ENCODE results near the gene SLC37A1.

The SLC37A1 gene

GRCh38 chr21:42592156-42592820, 78.6 kb downstream of the SLC37A1 start:
- peak overlapping the region in 1 of 2 donors; percentile 10 for H3K27ac Mint-ChIP-seq
- H3K4me1 Mint-ChIP-seq (ENCODE audit: low read depth in 2 of 2), result peaks cover 0 to 7% of the 10 kb centered on the region in 2 donors
- no peaks in the 10 kb centered on the region for H3K36me3 Mint-ChIP-seq (ENCODE audit: insufficient read depth)
- ATAC-seq (replicated peaks), result no peak
- peaks cover 26 to 37% of the 10 kb centered on the region in 2 donors for H3K27me3 Mint-ChIP-seq
- DNase-seq, result no peak
- no peaks in the 10 kb centered on the region for H3K9me3 Mint-ChIP-seq
- H3K4me3 Mint-ChIP-seq, result no peak overlapping the region

GRCh38 chr21:42593007-42593814, 79.6 kb downstream of the SLC37A1 start:
- no peak overlapping the region for H3K27ac Mint-ChIP-seq
- ATAC-seq (replicated peaks), result peak; percentile 82
- H3K36me3 Mint-ChIP-seq (ENCODE audit: insufficient read depth), result no peaks in the 10 kb centered on the region
- no peaks in the 10 kb centered on the region for H3K9me3 Mint-ChIP-seq
- peaks cover 0 to 7% of the 10 kb centered on the region in 2 donors for H3K4me1 Mint-ChIP-seq (ENCODE audit: low read depth in 2 of 2)
- peak; percentile 42 to 46 (median 44) for DNase-seq
- peaks cover 35 to 46% of the 10 kb centered on the region in 2 donors for H3K27me3 Mint-ChIP-seq
- no peak overlapping the region for H3K4me3 Mint-ChIP-seq

- ATAC-seq (replicated peaks), result no peak
- no peak overlapping the region for H3K27ac Mint-ChIP-seq
- H3K4me3 Mint-ChIP-seq, result no peak overlapping the region
- no peak for DNase-seq
- no peaks in the 10 kb centered on the region for H3K9me3 Mint-ChIP-seq
- H3K27me3 Mint-ChIP-seq, result peaks cover 49 to 62% of the 10 kb centered on the region in 2 donors
- H3K4me1 Mint-ChIP-seq (ENCODE audit: low read depth in 2 of 2), result peaks cover 0 to 7% of the 10 kb centered on the region in 2 donors
- H3K36me3 Mint-ChIP-seq (ENCODE audit: insufficient read depth), result no peaks in the 10 kb centered on the region
Observed at GRCh38 chr21:42594616-42595282, 81.1 kb downstream of the SLC37A1 start.

GRCh38 chr21:42595283-42596187, 81.9 kb downstream of the SLC37A1 start:
- Mint-ChIP-seq H3K4me3 (no peak overlapping the region), H3K27ac (peak overlapping the region in 1 of 2 donors; percentile 41), H3K9me3 (no peaks in the 10 kb centered on the region), H3K27me3 (peaks cover 57 to 70% of the 10 kb centered on the region in 2 donors), H3K36me3 (ENCODE audit: insufficient read depth) (no peaks in the 10 kb centered on the region), H3K4me1 (ENCODE audit: low read depth in 2 of 2) (peaks cover 0 to 7% of the 10 kb centered on the region in 2 donors)
- ATAC-seq (replicated peaks) (no peak), DNase-seq (no peak)

GRCh38 chr21:42596657-42597056, 83.0 kb downstream of the SLC37A1 start:
- H3K27ac Mint-ChIP-seq, result no peak overlapping the region
- DNase-seq (no peak), ATAC-seq (replicated peaks) (no peak)
- H3K4me3 Mint-ChIP-seq, result no peak overlapping the region
- no peaks in the 10 kb centered on the region for H3K36me3 Mint-ChIP-seq (ENCODE audit: insufficient read depth)
- peaks cover 0 to 4% of the 10 kb centered on the region in 2 donors for H3K4me1 Mint-ChIP-seq (ENCODE audit: low read depth in 2 of 2)
- H3K27me3 Mint-ChIP-seq, result peaks cover 62 to 74% of the 10 kb centered on the region in 2 donors
- no peaks in the 10 kb centered on the region for H3K9me3 Mint-ChIP-seq

- H3K27ac Mint-ChIP-seq, result peak overlapping the region in 1 of 2 donors; percentile 51
- peaks cover 0 to under 1% of the 10 kb centered on the region in 2 donors for H3K4me1 Mint-ChIP-seq (ENCODE audit: low read depth in 2 of 2)
- DNase-seq (no peak), ATAC-seq (replicated peaks) (no peak)
- H3K4me3 Mint-ChIP-seq, result no peak overlapping the region
- H3K27me3 Mint-ChIP-seq, result peaks cover 57 to 72% of the 10 kb centered on the region in 2 donors
- no peaks in the 10 kb centered on the region for H3K36me3 Mint-ChIP-seq (ENCODE audit: insufficient read depth)
- H3K9me3 Mint-ChIP-seq, result no peaks in the 10 kb centered on the region
Observed at GRCh38 chr21:42597487-42598158, 84.0 kb downstream of the SLC37A1 start.

GRCh38 chr21:42598159-42598735, 84.6 kb downstream of the SLC37A1 start:
- ATAC-seq (replicated peaks) (no peak), DNase-seq (no peak)
- Mint-ChIP-seq H3K9me3 (no peaks in the 10 kb centered on the region), H3K4me3 (no peak overlapping the region), H3K27ac (peak overlapping the region in 1 of 2 donors; percentile 51), H3K36me3 (ENCODE audit: insufficient read depth) (no peaks in the 10 kb centered on the region), H3K27me3 (peaks cover 61 to 76% of the 10 kb centered on the region in 2 donors), H3K4me1 (ENCODE audit: low read depth in 2 of 2) (no peaks in the 10 kb centered on the region)

GRCh38 chr21:42599486-42599885, 85.8 kb downstream of the SLC37A1 start:
- no peaks in the 10 kb centered on the region for H3K36me3 Mint-ChIP-seq (ENCODE audit: insufficient read depth)
- ATAC-seq (replicated peaks) (no peak), DNase-seq (no peak)
- H3K4me1 Mint-ChIP-seq (ENCODE audit: low read depth in 2 of 2), result no peaks in the 10 kb centered on the region
- no peak overlapping the region for H3K27ac Mint-ChIP-seq
- peaks cover 5% of the 10 kb centered on the region in 2 donors for H3K9me3 Mint-ChIP-seq
- H3K27me3 Mint-ChIP-seq, result peaks cover 67 to 83% of the 10 kb centered on the region in 2 donors
- no peak overlapping the region for H3K4me3 Mint-ChIP-seq

- H3K27me3 Mint-ChIP-seq, result peaks cover 67 to 80% of the 10 kb centered on the region in 2 donors
Observed at GRCh38 chr21:42599962-42600361, 86.3 kb downstream of the SLC37A1 start.

GRCh38 chr21:42601656-42602055, 88.0 kb downstream of the SLC37A1 start:
- DNase-seq, result no peak
- no peaks in the 10 kb centered on the region for H3K36me3 Mint-ChIP-seq (ENCODE audit: insufficient read depth)

More at GRCh38 chr21:42599962-42600361, 86.3 kb downstream of the SLC37A1 start:
- H3K9me3 Mint-ChIP-seq, result peaks cover 5 to 6% of the 10 kb centered on the region in 2 donors
- no peak overlapping the region for H3K4me3 Mint-ChIP-seq
- H3K27ac Mint-ChIP-seq, result no peak overlapping the region
- ATAC-seq (replicated peaks) (no peak), DNase-seq (no peak)
- no peaks in the 10 kb centered on the region for H3K36me3 Mint-ChIP-seq (ENCODE audit: insufficient read depth)
- no peaks in the 10 kb centered on the region for H3K4me1 Mint-ChIP-seq (ENCODE audit: low read depth in 2 of 2)

GRCh38 chr21:42607102-42607501, 93.5 kb downstream of the SLC37A1 start:
- H3K9me3 Mint-ChIP-seq, result peaks cover 6 to 9% of the 10 kb centered on the region in 2 donors
- H3K27me3 Mint-ChIP-seq, result peaks cover 17 to 33% of the 10 kb centered on the region in 2 donors
- H3K4me1 Mint-ChIP-seq (ENCODE audit: low read depth in 2 of 2), result no peaks in the 10 kb centered on the region
- no peaks in the 10 kb centered on the region for H3K36me3 Mint-ChIP-seq (ENCODE audit: insufficient read depth)
- no peak for ATAC-seq (replicated peaks)
- no peak overlapping the region for H3K4me3 Mint-ChIP-seq
- DNase-seq, result no peak
- H3K27ac Mint-ChIP-seq, result no peak overlapping the region

More at GRCh38 chr21:42601656-42602055, 88.0 kb downstream of the SLC37A1 start:
- Mint-ChIP-seq H3K27me3 (peaks cover 58 to 67% of the 10 kb centered on the region in 2 donors), H3K4me1 (ENCODE audit: low read depth in 2 of 2) (no peaks in the 10 kb centered on the region), H3K9me3 (peaks cover 6 to 9% of the 10 kb centered on the region in 2 donors), H3K4me3 (no peak overlapping the region), H3K27ac (no peak overlapping the region)
- no peak for ATAC-seq (replicated peaks)

- no peaks in the 10 kb centered on the region for H3K4me1 Mint-ChIP-seq (ENCODE audit: low read depth in 2 of 2)
- peaks cover 15 to 27% of the 10 kb centered on the region in 2 donors for H3K27me3 Mint-ChIP-seq
- no peak overlapping the region for H3K27ac Mint-ChIP-seq
- ATAC-seq (replicated peaks) (no peak), DNase-seq (no peak)
- H3K9me3 Mint-ChIP-seq, result peaks cover 6 to 9% of the 10 kb centered on the region in 2 donors
- H3K36me3 Mint-ChIP-seq (ENCODE audit: insufficient read depth), result no peaks in the 10 kb centered on the region
- H3K4me3 Mint-ChIP-seq, result no peak overlapping the region
Observed at GRCh38 chr21:42607525-42608102, 94.0 kb downstream of the SLC37A1 start.
